Heart left ventricle (tissue), 16 donors: ENCODE results near the gene AHCYL2. TPM values are rescaled to one million over a fixed set of nuclear protein-coding genes. Genes with fewer than 3 reads are reported as not detected.

Experiments used
- ATAC-seq, 4 donors: fragments of 200-7000 bp; cut with Tn5 transposase; one replicate each; pipeline ENCODE4 v1.9.1; 2020 to 2022; ENCODE audit warnings: moderate library complexity in 4 of 4, mild to moderate bottlenecking in 3 of 4, moderate number of reproducible peaks in 1 of 4
- DNase-seq, 5 donors: peaks; one replicate each; pipeline ENCODE4 v3.0.0-alpha.2; 2020
- H3K27ac ChIP-seq, 12 donors: fragments of 200-600 bp; sonication (generic) in 4 of 12; one replicate each; pipeline versions ENCODE4 v1.5.0 to v1.8.0; 2016 to 2022; ENCODE audit warnings: mild to moderate bottlenecking in 2 of 12
- H3K27me3 ChIP-seq, 9 donors: fragments of 200-600 bp; sonication (generic) in 2 of 9; one replicate each; pipeline versions ENCODE4 v1.5.1 to v1.8.0; 2016 to 2022; ENCODE audit warnings: mild to moderate bottlenecking in 3 of 9
- H3K36me3 ChIP-seq, 9 donors: fragments of 200-600 bp; sonication (generic) in 2 of 9; one replicate each; pipeline versions ENCODE4 v1.5.0 to v1.8.0; 2018 to 2022; ENCODE audit warnings: mild to moderate bottlenecking in 2 of 9
- H3K4me1 ChIP-seq, 12 donors: fragments of 200-600 bp; sonication (generic) in 4 of 12; one replicate each; pipeline versions ENCODE4 v1.5.0 to v1.8.0; 2016 to 2022; ENCODE audit warnings: mild to moderate bottlenecking in 3 of 12
- H3K4me3 ChIP-seq, 12 donors: fragments of 200-600 bp; sonication (generic) in 4 of 12; one replicate each; pipeline versions ENCODE4 v1.5.0 to v1.8.0; 2017 to 2022; ENCODE audit warnings: mild to moderate bottlenecking in 9 of 12, moderate library complexity in 4 of 12
- H3K9me3 ChIP-seq, 12 donors: fragments of 200-600 bp; sonication (generic) in 4 of 12; one replicate each; pipeline versions ENCODE4 v1.5.0 to v1.8.0; 2016 to 2022; ENCODE audit warnings: mild to moderate bottlenecking in 1 of 12
- CTCF ChIP-seq, 12 donors: fragments of 200-600 bp; sonication (generic) in 4 of 12; IDR thresholded peaks; one replicate each; pipeline versions ENCODE4 v1.5.0 to v1.8.0; 2018 to 2022; ENCODE audit warnings: antibody characterized with exemption in 12 of 12, mild to moderate bottlenecking in 5 of 12
- POLR2A ChIP-seq, 2 donors: fragments of 450-650 bp; IDR thresholded peaks; one replicate each; pipeline ENCODE4 v1.6.1; 2017; ENCODE audit warnings: antibody characterized with exemption in 2 of 2, mild to moderate bottlenecking in 2 of 2, moderate library complexity in 2 of 2
- WGBS, 4 donors: extraction: QIAGEN DNeasy Blood & Tissue Kit in 2 of 4; methylation state at CpG; one replicate each; pipeline versions ENCODE4 v1.1.5 to v1.1.7; 2013 to 2018; 5-methylcytosine and 5-hydroxymethylcytosine counted together
- intact Hi-C, 10 donors: fragments of 100-400 bp; cut with DNase I; formaldehyde crosslinking; loops; one replicate each; pipeline versions ENCODE4 v1.11.1 to v1.14.2; 2022
- polyA plus RNA-seq, 2 donors: library from polyadenylated mRNA; stranded (reverse); fragments of 200-250 nt; gene quantifications; one replicate each; pipeline ENCODE4 v1.2.3, GENCODE V29; 2013
- total RNA-seq, 9 donors: library from RNA; depleted of rRNA in 2 of 9; stranded (reverse); fragments of >200 nt in 2 of 9; fragmentation: NEBNext Ultra II Directional in 3 of 9; extraction: Animal tissue kit (Norgen Biotek cat#: 25700) in 3 of 9; gene quantifications; one replicate each; pipeline versions ENCODE4 v1.1.0 to v1.2.4, GENCODE V29; 2016 to 2023
- donor health status: ischemic (EF 13 %, LVEDD 7.1; RV severe dilation, severe dysfunction).
- donor health status: healthy with polysubstance abuse.
- donor health status: DM: no; HTN: yes; CAD: no.
- donor health status: DM: no; HTN: no; CAD: no.
- donor health status: ischemic (EF 25% LVEDD 6.9; RV normal size, moderate dysfunction).
- donor health status: ischemic (EF 25% LVEDD 5.7; RV mildly dilated, moderate dysfunction).
- donor health status: healthy.
- donor health status: DM: yes; HTN: yes; CAD: no.
- donor health status: ischemic (EF 35%, LVEDD 5.7; RV mildly dilated, moderate dysfunction).
- donor health status: nonischemic (EF 11% LVEDD 7.7; RV severe dilation, severe dysfunction).
- donor health status: DM: yes; HTN: yes; CAD: no.
- donor health status: PGD.
- donor health status: ischemic (EF 29% LVEDD 5.4; RV normal size, mild dysfunction).
- donor health status: nonischemic (EF 23%, LVEDD 6.1; RV moderate dilation, normal function).

Gene AHCYL2
- total and polyA plus RNA-seq, 11 donors: 1.3 to 7.6 (median 6.2) TPM

- WGBS, 4 donors: 49 to 75% (median 57%) methylated on average over 1 of the region's 1 CpG
- H3K36me3 ChIP-seq: peaks cover 0 to 7% (median 0%) of the 10 kb centered on the region in 9 donors
- DNase-seq: no peak
- TF ChIP-seq POLR2A (IDR thresholded peaks at IDR 0.05) (no peak), CTCF (IDR thresholded peaks at IDR 0.05) (no peak)
- intact Hi-C loops: loop anchor here in 2 of 10 donors (10.0 kb wide), 2 partner anchors 177 to 253 kb away; no protein-coding TSS in a partner anchor
- peak overlapping the region in 1 of 12 donors; percentile 23 for H3K27ac ChIP-seq
- H3K4me3 ChIP-seq: no peak overlapping the region
- ATAC-seq: no peak
- H3K9me3 ChIP-seq: no peaks in the 10 kb centered on the region
- peaks cover 0 to 4% (median 0%) of the 10 kb centered on the region in 12 donors for H3K4me1 ChIP-seq
- no peaks in the 10 kb centered on the region for H3K27me3 ChIP-seq
Measured at GRCh38 chr7:129468087-129468486, 243.3 kb downstream of the AHCYL2 start.

GRCh38 chr7:129468547-129468946 lies 243.7 kb downstream of the AHCYL2 start:
- ATAC-seq (peak in 2 of 4 donors; percentile 25 to 31), DNase-seq (no peak)
- Histone ChIP-seq H3K27ac (peak overlapping the region in 1 of 12 donors; percentile 23), H3K9me3 (no peaks in the 10 kb centered on the region), H3K4me1 (peaks cover 0 to 4% (median 0%) of the 10 kb centered on the region in 12 donors), H3K4me3 (no peak overlapping the region), H3K27me3 (no peaks in the 10 kb centered on the region), H3K36me3 (peaks cover 0 to 7% (median 0%) of the 10 kb centered on the region in 9 donors)
- intact Hi-C loops: loop anchor here in 2 of 10 donors (10.0 kb wide), 2 partner anchors 176 to 254 kb away; no protein-coding TSS in a partner anchor
- no peak for TF ChIP-seq CTCF (IDR thresholded peaks at IDR 0.05)
- no peak for TF ChIP-seq POLR2A (IDR thresholded peaks at IDR 0.05)
- WGBS, 4 donors: 62 to 77% (median 71%) methylated on average over 4 of the region's 4 CpGs

GRCh38 chr7:129469930-129470329 lies 245.1 kb downstream of the AHCYL2 start:
- Histone ChIP-seq H3K4me1 (peaks cover 0 to 4% (median 0%) of the 10 kb centered on the region in 12 donors), H3K4me3 (no peak overlapping the region), H3K9me3 (no peaks in the 10 kb centered on the region), H3K36me3 (peaks cover 0 to 7% (median 0%) of the 10 kb centered on the region in 9 donors), H3K27ac (no peak overlapping the region), H3K27me3 (no peaks in the 10 kb centered on the region)
- TF ChIP-seq CTCF (IDR thresholded peaks at IDR 0.05) (no peak), POLR2A (IDR thresholded peaks at IDR 0.05) (no peak)
- DNase-seq (no peak), ATAC-seq (no peak)
- intact Hi-C loops: loop anchor here in 7 of 10 donors (5.0 to 10.0 kb wide), 6 partner anchors 103 to 258 kb away; no protein-coding TSS in a partner anchor

- H3K36me3 ChIP-seq: peaks cover 0 to 5% (median 0%) of the 10 kb centered on the region in 9 donors
- intact Hi-C loops: loop anchor here in 7 of 10 donors (5.0 to 10.0 kb wide), 5 partner anchors 103 to 258 kb away; no protein-coding TSS in a partner anchor
- H3K27me3 ChIP-seq: no peaks in the 10 kb centered on the region
- H3K4me3 ChIP-seq: no peak overlapping the region
- TF ChIP-seq CTCF (IDR thresholded peaks at IDR 0.05) (no peak), POLR2A (IDR thresholded peaks at IDR 0.05) (no peak)
- ATAC-seq (no peak), DNase-seq (no peak)
- H3K9me3 ChIP-seq: no peaks in the 10 kb centered on the region
- H3K4me1 ChIP-seq: peaks cover 0 to 4% (median 0%) of the 10 kb centered on the region in 12 donors
- no peak overlapping the region for H3K27ac ChIP-seq
- 79 to 100% (median 93%) methylated on average over 1 of the region's 1 CpG for WGBS, 4 donors
Measured at GRCh38 chr7:129470411-129470810, 245.6 kb downstream of the AHCYL2 start.
